ENCODE results near the gene DROSHA. TPM values are rescaled to one million over a fixed set of nuclear protein-coding genes. Genes with fewer than 3 reads are reported as not detected.

Gene DROSHA
- total and polyA plus RNA-seq, 8 donors: 46.6 to 112 (median 89.2) TPM

- H3K4me3 ChIP-seq: no peak overlapping the region
- H3K27ac ChIP-seq: no peak overlapping the region
These were observed 154.5 kb downstream of the DROSHA start for GRCh38 chr5:31377274-31377946.

GRCh38 chr5:31375999-31376720, 155.7 kb downstream of the DROSHA start:
- DNase-seq (no peak), ATAC-seq (no peak)
- intact Hi-C loops (cut with DNase I): no loop called here
- Histone ChIP-seq H3K4me1 (no peaks in the 10 kb centered on the region), H3K27ac (no peak overlapping the region), H3K36me3 (no peaks in the 10 kb centered on the region), H3K4me3 (no peak overlapping the region), H3K9me3 (no peaks in the 10 kb centered on the region), H3K27me3 (no peaks in the 10 kb centered on the region)
- no peak for TF ChIP-seq CTCF (IDR thresholded peaks at IDR 0.05)

More at GRCh38 chr5:31377274-31377946, 154.5 kb downstream of the DROSHA start:
- no peaks in the 10 kb centered on the region for H3K9me3 ChIP-seq
- no peak for DNase-seq
- no peaks in the 10 kb centered on the region for H3K4me1 ChIP-seq
- H3K36me3 ChIP-seq: no peaks in the 10 kb centered on the region
- TF ChIP-seq CTCF (IDR thresholded peaks at IDR 0.05): no peak
- intact Hi-C loops (cut with DNase I): no loop called here
- ATAC-seq: no peak
- no peaks in the 10 kb centered on the region for H3K27me3 ChIP-seq

- DNase-seq (no peak), ATAC-seq (no peak)
- H3K27ac ChIP-seq: no peak overlapping the region
- TF ChIP-seq CTCF (IDR thresholded peaks at IDR 0.05): no peak
- H3K4me3 ChIP-seq: no peak overlapping the region
- no peaks in the 10 kb centered on the region for H3K4me1 ChIP-seq
- H3K27me3 ChIP-seq: no peaks in the 10 kb centered on the region
- H3K9me3 ChIP-seq: no peaks in the 10 kb centered on the region
- H3K36me3 ChIP-seq: no peaks in the 10 kb centered on the region
- intact Hi-C loops (cut with DNase I): no loop called here
These were observed 159.8 kb downstream of the DROSHA start for GRCh38 chr5:31372124-31372523.

- Histone ChIP-seq H3K4me1 (no peaks in the 10 kb centered on the region), H3K27me3 (no peaks in the 10 kb centered on the region), H3K4me3 (no peak overlapping the region), H3K36me3 (no peaks in the 10 kb centered on the region), H3K27ac (no peak overlapping the region), H3K9me3 (no peaks in the 10 kb centered on the region)
- DNase-seq (no peak), ATAC-seq (no peak)
- intact Hi-C loops (cut with DNase I): no loop called here
- no peak for TF ChIP-seq CTCF (IDR thresholded peaks at IDR 0.05)
These were observed 165.0 kb downstream of the DROSHA start for GRCh38 chr5:31366941-31367340.

- no peak for TF ChIP-seq CTCF (IDR thresholded peaks at IDR 0.05)
- intact Hi-C loops (cut with DNase I): no loop called here
- H3K36me3 ChIP-seq: no peaks in the 10 kb centered on the region
- no peaks in the 10 kb centered on the region for H3K9me3 ChIP-seq
- no peaks in the 10 kb centered on the region for H3K4me1 ChIP-seq
- DNase-seq (no peak), ATAC-seq (no peak)
- no peak overlapping the region for H3K27ac ChIP-seq
- no peaks in the 10 kb centered on the region for H3K27me3 ChIP-seq
- H3K4me3 ChIP-seq: no peak overlapping the region
These were observed 166.1 kb downstream of the DROSHA start for GRCh38 chr5:31365776-31366175.

Measured in left lung (tissue), 10 donors.